Ishikawa (cell line): Measurements from ENCODE around the gene NDRG3.

Experiments
- CEBPB ChIP-seq: IDR thresholded peaks from 2 replicates; pipeline ENCODE4 v1.6.1; 2012
- NFIC ChIP-seq: IDR thresholded peaks from 2 replicates; pipeline ENCODE4 v1.6.1; 2012
- TEAD4 ChIP-seq: IDR thresholded peaks from 2 replicates; pipeline ENCODE4 v1.6.1; 2012
- YY1 ChIP-seq: IDR thresholded peaks from 2 replicates; pipeline ENCODE4 v1.6.1; 2012; ENCODE audit warnings: low read depth

DNA sequence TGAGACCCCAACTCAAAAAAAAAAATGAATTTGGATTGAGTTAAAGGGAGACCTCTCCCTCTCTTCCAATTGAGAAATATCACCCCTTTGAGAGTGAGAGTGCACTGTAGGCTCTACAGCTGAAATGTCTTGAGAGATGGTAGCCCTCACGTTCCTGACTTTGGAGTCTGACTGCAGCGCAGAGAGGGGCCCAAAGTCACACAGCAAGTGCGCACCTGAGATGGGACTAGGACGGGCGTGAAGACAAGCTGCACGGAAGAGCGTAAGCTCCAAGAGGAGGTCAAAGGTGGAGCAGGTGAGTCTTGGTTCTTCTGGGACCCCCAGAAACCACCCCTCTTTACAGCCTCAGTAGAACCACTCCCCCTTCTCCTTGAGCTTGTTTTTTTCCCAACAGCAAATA lies 100.5 kb downstream of the NDRG3 start:
- no peak for TF ChIP-seq YY1
- TF ChIP-seq CEBPB, result no peak
- no peak for TF ChIP-seq NFIC
- no peak for TF ChIP-seq TEAD4
